IPS-18c (cell line): Measurements from ENCODE around the gene SUN3.

Experiments
- H3K4me3 ChIP-seq: 2 replicates; pipeline ENCODE4 v1.7.0; 2013; ENCODE audit warnings: low read depth, mild to moderate bottlenecking, low read length, moderate library complexity; ENCODE audit not compliant: insufficient read depth
- H3K9me3 ChIP-seq: one replicate; pipeline ENCODE4 v1.6.1; 2013; ENCODE audit warnings: mild to moderate bottlenecking, low read length, moderate library complexity; ENCODE audit not compliant: control insufficient read depth, insufficient read depth

Gene SUN3

GRCh38 chr7:47942132-47942531 lies 86.8 kb downstream of the SUN3 start:
- no peak overlapping the region for H3K4me3 ChIP-seq
- H3K9me3 ChIP-seq, result no peaks in the 10 kb centered on the region

- no peaks in the 10 kb centered on the region for H3K9me3 ChIP-seq
- H3K4me3 ChIP-seq, result no peak overlapping the region
Observed at GRCh38 chr7:47941136-47941844, 87.6 kb downstream of the SUN3 start.

GRCh38 chr7:47940088-47941013 lies 88.6 kb downstream of the SUN3 start:
- H3K9me3 ChIP-seq, result no peaks in the 10 kb centered on the region
- no peak overlapping the region for H3K4me3 ChIP-seq

- no peak overlapping the region for H3K4me3 ChIP-seq
- H3K9me3 ChIP-seq, result no peaks in the 10 kb centered on the region
Observed at GRCh38 chr7:47939425-47940036, 89.4 kb downstream of the SUN3 start.

- Histone ChIP-seq H3K9me3 (no peaks in the 10 kb centered on the region), H3K4me3 (no peak overlapping the region)
Observed at GRCh38 chr7:47938574-47939165, 90.2 kb downstream of the SUN3 start.

- Histone ChIP-seq H3K9me3 (no peaks in the 10 kb centered on the region), H3K4me3 (no peak overlapping the region)
Observed at GRCh38 chr7:47937711-47938573, 91.0 kb downstream of the SUN3 start.
